GM21786 (cell line): Measurements from ENCODE around the gene SPATS2L.

Source experiments
- ATAC-seq: cut with Tn5 transposase; IDR thresholded peaks from one replicate; pipeline ENCODE4 v1.9.1; 2021; ENCODE audit not compliant: unreplicated experiment

Gene SPATS2L

DNA sequence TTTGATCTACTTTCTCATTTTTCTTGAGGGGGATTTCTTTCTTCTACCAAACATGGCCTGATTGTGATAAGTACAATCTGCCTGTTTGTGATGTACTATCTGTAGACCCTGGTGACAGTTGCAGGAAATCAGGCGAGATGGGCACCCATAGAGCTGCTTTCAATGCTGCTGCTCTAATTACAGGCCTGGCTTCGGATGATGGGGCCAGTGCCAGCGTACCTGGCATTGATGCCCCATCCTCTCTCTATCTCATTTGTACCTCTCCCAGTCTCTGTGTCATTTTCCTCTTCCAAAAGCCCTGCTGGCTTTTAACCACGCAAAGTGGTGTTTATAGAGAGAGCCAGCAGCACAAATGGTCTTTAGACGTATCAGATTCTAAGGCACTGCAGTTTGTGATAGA is 133.5 kb downstream of the SPATS2L start:
- ATAC-seq: no peak

DNA sequence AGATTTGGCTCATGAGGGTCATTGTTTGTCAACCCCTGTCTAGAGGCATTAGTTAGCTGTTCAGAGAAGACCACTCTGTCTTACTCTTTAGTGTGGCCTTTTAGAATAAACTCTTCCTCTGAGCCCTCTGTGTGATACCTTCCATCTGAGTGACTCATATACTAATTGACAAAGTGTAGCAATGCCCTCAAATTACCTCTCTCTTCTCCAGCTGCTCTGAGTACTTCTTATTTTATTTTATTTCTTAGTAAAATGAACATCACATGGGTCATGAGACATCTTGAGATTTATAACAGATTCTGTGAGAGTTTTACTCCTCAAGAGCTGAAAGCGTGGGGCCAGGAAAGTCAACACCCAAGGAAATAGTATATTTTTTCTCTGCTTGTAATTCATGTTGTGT is 136.0 kb downstream of the SPATS2L start:
- no peak for ATAC-seq

DNA sequence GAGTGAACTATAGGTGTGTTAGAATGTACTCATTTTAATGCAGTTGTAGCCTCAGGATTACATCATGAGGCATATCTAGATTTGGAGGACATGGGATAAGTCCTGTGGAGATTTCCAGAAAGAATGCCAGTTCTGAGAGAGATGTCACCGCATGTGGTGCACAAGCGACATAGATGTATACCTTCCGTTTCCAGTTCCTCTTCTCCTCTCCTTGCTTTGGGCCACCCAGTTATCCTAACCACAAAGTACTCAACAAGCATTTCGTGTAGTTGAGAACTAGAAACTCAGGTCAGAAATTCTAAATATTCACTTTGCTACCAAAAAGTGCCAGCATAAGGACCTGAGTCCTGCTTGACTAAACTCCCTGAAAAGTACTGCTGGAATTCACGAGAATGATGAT is 136.9 kb downstream of the SPATS2L start:
- ATAC-seq: no peak

DNA sequence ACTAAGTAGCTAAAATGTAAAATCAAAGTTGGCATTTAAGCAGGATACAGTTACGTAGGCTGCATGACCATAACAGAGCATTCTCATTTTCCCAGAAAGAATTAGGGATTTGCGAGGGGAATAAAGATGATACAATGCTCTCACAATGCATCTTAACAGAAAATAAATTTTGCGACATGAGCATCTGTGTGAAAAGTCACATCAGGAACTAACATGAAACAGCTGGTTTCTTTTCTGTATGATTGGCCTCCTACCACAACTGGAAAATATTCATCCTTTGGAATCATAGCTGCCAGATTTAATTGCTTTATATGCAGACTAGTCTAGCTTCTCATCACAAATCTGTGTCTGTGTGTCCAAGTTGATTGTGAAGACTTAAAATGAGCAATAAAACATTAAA is 137.4 kb downstream of the SPATS2L start:
- ATAC-seq: no peak

DNA sequence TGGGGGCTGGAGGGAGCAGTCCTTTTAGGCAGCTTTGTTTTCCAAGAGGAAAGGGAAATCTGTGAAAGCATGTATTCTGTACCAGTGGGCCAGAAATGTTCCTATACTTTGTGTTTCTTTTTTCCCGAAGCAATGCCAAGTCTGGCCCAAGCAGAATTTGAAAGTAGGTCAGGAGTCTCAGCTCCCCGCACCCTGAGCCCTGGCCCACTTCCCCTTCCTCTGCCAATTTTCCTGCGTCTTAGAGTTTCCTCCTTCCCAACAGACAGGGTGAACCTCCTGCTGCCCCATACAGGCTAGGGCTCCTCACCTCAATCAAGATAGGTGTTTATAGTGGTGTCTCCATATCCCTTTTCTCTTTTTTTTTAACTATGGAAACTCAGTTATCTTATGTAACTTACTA is 138.0 kb downstream of the SPATS2L start:
- no peak for ATAC-seq

DNA sequence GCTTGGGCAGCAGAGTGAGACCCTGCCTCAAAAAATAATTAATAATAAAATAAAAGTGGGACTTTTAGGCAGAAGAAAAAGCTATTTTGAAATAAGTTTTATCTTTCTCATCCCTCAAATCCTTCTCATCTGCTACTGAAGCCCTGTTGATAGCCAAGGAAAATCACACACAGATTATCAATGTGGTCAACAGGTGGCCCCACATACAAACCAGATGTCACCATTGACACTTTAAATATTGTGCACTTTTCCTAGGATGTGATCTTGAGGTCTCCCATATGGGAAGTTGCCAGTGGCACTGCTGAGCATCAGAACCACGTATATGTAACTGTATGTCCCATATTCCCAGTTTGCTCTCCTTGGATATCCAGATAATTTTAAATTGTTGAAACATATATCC is 138.8 kb downstream of the SPATS2L start:
- ATAC-seq: no peak

DNA sequence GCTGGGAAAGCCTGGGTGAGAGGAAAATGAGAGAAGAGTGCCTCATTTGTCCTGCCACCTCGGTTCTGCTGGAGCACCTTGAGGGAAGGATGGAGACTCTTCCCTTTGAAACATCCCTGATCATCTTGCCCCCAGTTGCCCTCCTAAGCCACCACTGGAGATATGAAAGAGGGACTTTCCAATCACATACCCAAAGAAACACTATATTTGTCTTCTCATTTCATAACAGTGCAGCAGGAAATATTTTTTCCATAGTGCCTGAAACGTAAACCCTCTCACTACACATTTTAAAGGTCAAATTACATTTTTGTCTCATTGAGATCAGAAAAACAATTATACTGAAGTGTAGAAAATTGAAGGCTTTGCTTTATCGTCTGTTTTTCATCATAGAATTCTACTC is 140.1 kb downstream of the SPATS2L start:
- no peak for ATAC-seq

DNA sequence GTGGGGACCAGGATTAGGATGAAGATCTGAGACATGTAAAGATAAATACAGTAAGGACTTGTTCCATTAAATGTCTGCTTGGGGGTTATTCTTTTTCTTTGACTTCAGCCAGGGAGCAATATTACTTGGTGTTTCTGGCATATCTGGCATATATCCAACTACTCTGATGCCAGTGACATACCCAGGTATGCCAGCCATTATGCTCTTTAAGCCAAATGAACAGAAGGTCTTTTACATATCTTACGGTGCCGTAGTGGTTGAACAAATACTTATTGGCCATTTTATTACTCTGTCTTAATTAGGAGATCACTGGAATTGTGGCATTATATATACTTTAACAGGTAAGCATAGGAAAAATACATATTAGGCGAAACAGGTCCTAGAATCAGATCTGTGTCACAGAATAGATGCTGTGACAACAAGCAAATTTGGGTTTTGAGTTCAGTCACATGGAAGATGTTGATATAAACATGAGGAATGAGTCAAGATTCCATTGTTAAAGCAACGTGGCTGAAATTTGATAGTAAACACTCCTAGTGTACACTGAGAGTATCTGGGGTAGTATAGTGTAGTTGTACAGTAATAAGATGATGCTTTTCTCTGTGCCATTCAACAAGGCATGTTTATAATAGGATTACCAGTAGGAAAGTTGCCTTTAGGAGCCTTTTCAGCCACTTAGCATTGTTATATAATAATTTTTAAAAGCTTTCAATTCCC is 140.8 kb downstream of the SPATS2L start:
- no peak for ATAC-seq

DNA sequence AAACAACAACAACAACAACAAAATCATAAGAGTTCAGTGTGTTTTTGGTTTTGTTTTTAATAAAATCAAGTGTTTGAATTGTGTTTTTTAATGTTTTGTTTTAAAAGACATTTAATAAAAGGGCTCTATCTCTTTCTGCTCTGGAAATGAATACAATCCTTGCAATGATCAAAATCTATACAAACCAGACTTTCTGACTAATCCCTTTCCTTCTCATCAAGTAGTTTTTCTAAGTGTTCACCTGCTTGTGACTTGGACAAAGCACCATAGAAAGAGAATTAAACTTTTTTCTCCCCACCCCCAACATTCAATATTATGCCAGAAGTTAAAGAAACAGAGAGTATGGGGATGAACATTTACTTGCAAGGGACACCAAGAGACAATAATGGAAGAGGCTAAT is 142.0 kb downstream of the SPATS2L start:
- no peak for ATAC-seq

DNA sequence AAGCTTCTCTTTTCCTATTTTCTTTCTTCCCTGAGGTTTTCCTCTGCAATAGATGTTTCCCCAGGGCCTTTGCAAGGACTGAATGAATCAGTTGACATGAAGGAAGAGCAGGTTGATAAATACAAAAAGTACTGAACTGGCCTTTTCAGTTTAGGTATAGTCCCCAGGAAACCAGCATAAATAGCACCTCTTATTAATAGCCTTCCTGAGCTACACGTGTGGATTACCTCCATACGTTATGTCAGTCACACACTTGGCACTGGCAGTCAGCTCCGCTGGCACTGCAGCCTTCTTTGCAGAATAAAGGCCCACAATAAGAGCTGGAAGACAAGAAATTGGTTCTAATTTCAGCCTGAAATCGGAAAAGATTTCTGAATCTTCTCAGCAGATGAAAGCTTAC is 142.7 kb downstream of the SPATS2L start:
- no peak for ATAC-seq

- no peak for ATAC-seq
Measured at GRCh38 chr2:200450288-200450687, 143.8 kb downstream of the SPATS2L start.

DNA sequence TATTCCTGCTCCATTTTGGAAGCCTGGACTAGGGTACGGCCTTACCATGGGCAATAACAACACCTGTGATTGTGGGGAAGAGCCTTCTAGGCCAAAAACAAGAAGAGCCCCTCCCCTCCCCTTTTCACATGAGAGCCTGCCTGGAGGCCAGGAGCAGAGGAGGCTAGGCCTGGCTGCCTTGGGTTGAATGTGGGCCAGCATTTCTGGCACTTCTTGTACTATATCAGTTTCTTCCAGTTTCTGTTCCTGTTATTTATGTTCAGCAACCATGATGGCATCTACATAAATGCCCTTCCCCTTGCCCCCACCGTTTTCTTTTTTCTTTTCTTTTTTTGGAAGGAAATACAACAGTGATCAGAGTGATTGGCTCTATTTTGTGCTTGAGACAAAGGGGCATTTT is 145.0 kb downstream of the SPATS2L start:
- peak; percentile 21 for ATAC-seq

DNA sequence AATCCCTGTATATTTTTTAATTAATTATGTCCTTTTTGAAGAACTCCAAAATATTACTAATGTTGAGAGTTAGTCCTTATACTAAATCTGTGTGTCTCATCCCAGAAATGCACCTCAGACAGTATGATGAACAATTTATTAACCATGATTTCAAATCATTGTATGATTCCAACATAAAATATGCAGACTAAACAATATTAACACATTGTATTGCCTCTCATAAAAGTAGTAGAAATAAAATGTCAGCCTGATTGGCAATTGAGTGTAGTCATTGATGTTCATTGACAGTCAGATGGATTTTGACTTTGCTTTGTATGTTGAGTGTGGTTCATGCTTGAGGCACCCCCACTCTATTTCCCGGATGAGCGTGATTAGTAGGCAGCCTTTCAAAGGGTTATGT is 145.9 kb downstream of the SPATS2L start:
- ATAC-seq: no peak

GRCh38 chr2:200453142-200453852 is 146.8 kb downstream of the SPATS2L start:
- ATAC-seq: no peak

- ATAC-seq: no peak
Measured at GRCh38 chr2:200453853-200454534, 147.5 kb downstream of the SPATS2L start.

- ATAC-seq: peak; percentile 76
Measured at GRCh38 chr2:200454927-200455801, 148.7 kb downstream of the SPATS2L start.

DNA sequence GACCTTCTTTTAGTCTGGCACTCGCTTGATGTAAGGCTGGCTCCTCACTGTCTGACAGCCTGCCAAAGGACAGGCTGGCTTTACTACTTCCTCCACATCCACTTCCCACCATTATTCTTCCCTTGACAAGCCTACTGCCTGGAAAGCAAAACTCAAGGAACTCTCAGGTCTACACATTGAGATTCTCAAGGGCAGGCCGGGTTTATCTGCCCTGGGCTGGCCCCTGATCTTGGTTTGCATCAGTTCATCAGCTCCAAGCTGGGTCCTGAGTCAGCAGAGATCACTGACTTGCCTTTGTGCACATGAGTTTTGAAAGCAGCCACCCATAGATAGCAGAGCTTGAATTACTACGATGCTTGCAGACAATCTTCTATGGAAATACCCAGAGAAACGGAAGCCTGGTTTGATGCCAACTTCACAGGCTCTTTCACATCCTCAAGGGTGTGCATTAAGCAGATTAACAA is 149.5 kb downstream of the SPATS2L start:
- ATAC-seq: peak; percentile 68

GRCh38 chr2:200456567-200456966 is 150.1 kb downstream of the SPATS2L start:
- no peak for ATAC-seq

DNA sequence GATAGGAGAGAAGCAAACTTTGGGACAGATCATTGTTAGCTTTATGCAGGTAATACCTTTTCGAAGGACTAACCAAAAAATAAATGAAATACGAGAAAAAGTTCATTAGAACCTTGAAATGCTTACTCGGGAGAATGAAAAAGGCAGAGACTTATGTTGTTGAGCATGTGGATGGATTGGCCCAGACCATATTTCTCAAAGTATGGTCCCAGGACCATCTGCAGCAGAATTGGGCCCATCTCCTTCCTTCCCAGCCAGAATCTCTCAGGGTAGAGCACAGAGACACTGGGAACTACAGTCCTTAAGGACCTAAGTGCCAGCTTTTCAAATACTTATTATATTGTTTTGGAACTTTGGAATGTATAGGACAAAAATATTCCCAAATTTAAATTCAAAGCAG is 152.6 kb downstream of the SPATS2L start:
- ATAC-seq: no peak

DNA sequence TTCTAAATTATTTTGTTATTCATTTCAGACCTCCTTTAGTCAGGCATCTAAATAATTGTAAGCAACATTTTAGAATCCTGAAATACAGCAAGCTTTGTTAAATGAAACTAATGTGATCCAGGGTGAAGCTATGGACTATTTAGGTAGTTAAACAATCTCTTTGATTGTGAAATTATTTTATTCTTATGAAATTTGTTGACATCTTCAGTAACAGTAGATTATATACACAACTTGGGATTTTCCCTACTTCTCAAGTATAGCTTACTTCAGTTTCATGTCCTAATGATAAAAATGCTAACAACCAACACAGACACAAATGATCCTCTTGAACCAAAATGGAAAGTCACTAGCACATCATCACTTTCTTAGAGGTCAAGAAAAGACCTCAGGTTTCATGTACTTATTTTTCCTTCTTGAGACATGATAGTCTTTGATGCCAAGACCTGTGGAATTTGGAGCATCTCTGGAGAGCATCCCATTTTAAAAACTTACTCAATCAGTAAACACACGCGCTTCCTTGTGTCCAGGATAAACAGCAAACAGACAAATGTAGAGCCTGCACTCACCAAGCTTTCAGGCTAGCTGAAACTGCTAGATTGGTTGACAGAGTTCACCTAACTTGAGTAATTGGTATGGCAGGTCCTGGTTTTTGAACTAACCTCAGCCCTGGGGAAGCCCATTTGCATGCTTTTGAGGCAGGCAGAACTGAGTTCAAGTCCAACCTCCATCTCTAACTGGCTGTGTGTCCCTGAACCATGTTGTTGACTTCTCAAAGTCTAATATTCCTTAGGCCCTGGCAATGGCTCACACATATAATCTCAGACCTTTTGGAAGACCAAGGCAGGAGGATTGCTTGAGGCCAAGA is 155.6 kb downstream of the SPATS2L start:
- ATAC-seq: no peak
